Measurements from ENCODE around the gene ADGRA3. TPM values are rescaled to one million over a fixed set of nuclear protein-coding genes. Genes with fewer than 3 reads are reported as not detected.
A peak's percentile ranks its signal among the peaks of the same experiment; 100 is the strongest.

ADGRA3 gene
- total RNA-seq, 1 experiment from 2014 or later, result 56.5 TPM

GRCh38 chr4:22477136-22477812, 38.6 kb downstream of the ADGRA3 start:
- no peak overlapping the region for H4K91ac ChIP-seq (ENCODE audit: insufficient read length, low read depth, low read length)
- H3K23ac ChIP-seq (ENCODE audit: insufficient read length, low read depth, low read length), result no peak overlapping the region
- no peak overlapping the region for H2BK12ac ChIP-seq (ENCODE audit: insufficient read length, low read depth, low read length)
- no peak overlapping the region for H4K8ac ChIP-seq (replicated peaks; ENCODE audit: insufficient read length, low read depth, low read length)
- H2AK5ac ChIP-seq (ENCODE audit: insufficient read length, low read length), result no peak overlapping the region
- H2AFZ ChIP-seq (ENCODE audit: low read length), result no peak overlapping the region
- no peak for DNase-seq
- H3K18ac ChIP-seq (ENCODE audit: insufficient read length, low read depth, low read length), result no peak overlapping the region
- no peak overlapping the region for H2BK120ac ChIP-seq (ENCODE audit: low read depth, low read length, poor library complexity, severe bottlenecking)
- H3K79me2 ChIP-seq (ENCODE audit: insufficient read depth, low read length), result peaks cover 3% of the 10 kb centered on the region; the same call in 1 of the 2 replicates
- no peak overlapping the region for H3T11ph ChIP-seq (ENCODE audit: low read length)
- no peak overlapping the region for H2BK15ac ChIP-seq (ENCODE audit: low read depth, low read length)
- no peaks in the 10 kb centered on the region for H3K27me3 Mint-ChIP-seq (ENCODE audit: low read depth)
- H2BK5ac ChIP-seq (ENCODE audit: insufficient read length, low read length), result no peak overlapping the region
- H3K14ac ChIP-seq (ENCODE audit: insufficient read depth, low read length), result no peak overlapping the region
- peaks cover 7 to 8% of the 10 kb centered on the region in 2 experiments for H3K9me3 Mint-ChIP-seq
- H3K4me2 ChIP-seq (ENCODE audit: insufficient read depth, insufficient read length, low read length), result no peak overlapping the region
- H3K27ac Mint-ChIP-seq, result peak overlapping the region in 1 of 3 experiments; percentile 89; a peak in 3 of 7 replicates
- H3K27ac ChIP-seq (ENCODE audit: insufficient read length, low read depth, low read length), result no peak overlapping the region
- H3K9ac ChIP-seq (ENCODE audit: extremely low read depth, insufficient read length, low read length), result no peak overlapping the region
- WGBS (ENCODE audit: extremely low coverage, insufficient read length, low lambda C conversion rate), result no CpG with 5 or more reads among the region's 8 CpGs
- no peak for TF ChIP-seq CTCF (conservative IDR thresholded peaks at IDR 0.05)
- peaks cover 31 to 40% of the 10 kb centered on the region in 2 experiments for H3K4me1 Mint-ChIP-seq
- no peaks in the 10 kb centered on the region; the same call in 1 of the 2 replicates for H3K4me1 ChIP-seq (ENCODE audit: insufficient read depth, low read length)
- H3K56ac ChIP-seq (ENCODE audit: insufficient read length, low read depth, low read length), result no peak overlapping the region
- H3K4me3 Mint-ChIP-seq, result no peak overlapping the region
- H2BK20ac ChIP-seq (ENCODE audit: low read depth, low read length, poor library complexity, severe bottlenecking), result no peak overlapping the region
- peaks cover 3% of the 10 kb centered on the region for H3K79me1 ChIP-seq (ENCODE audit: insufficient read depth, low read depth, low read length, poor library complexity, severe bottlenecking)
- H3K9me3 ChIP-seq (ENCODE audit: control insufficient read depth, low read depth, low read length), result no peaks in the 10 kb centered on the region
- no peak overlapping the region for H3K4ac ChIP-seq (ENCODE audit: low read depth, low read length)
- peaks cover 17 to 18% (median 17%) of the 10 kb centered on the region in 3 experiments for H3K36me3 Mint-ChIP-seq (ENCODE audit: insufficient read depth in 1 of 3, low read depth in 3 of 3)
- no peak overlapping the region for H4K5ac ChIP-seq (ENCODE audit: insufficient read length, low read depth, low read length)
- H4K20me1 ChIP-seq (ENCODE audit: control insufficient read depth, insufficient read depth, insufficient read length), result no peaks in the 10 kb centered on the region
- H3K27me3 ChIP-seq (ENCODE audit: insufficient read depth, low read length), result no peaks in the 10 kb centered on the region
- H3K23me2 ChIP-seq (ENCODE audit: insufficient read length, low read depth, low read length, poor library complexity, severe bottlenecking), result no peaks in the 10 kb centered on the region

Data from H9 (cell line).